NCI-H1694 treated with DMSO at 0.1 percent for 48 hours (cell line): ENCODE measurements around the gene POU2AF1.

ENCODE experiments used
- DNase-seq: peaks from one replicate; lab custom pipeline; 2025; lab: John Stamatoyannopoulos, UW

The POU2AF1 gene

GRCh38 chr11:111387363-111387762 is 8.3 kb upstream of the POU2AF1 start:
- DNase-seq = peak; percentile 42

DNA sequence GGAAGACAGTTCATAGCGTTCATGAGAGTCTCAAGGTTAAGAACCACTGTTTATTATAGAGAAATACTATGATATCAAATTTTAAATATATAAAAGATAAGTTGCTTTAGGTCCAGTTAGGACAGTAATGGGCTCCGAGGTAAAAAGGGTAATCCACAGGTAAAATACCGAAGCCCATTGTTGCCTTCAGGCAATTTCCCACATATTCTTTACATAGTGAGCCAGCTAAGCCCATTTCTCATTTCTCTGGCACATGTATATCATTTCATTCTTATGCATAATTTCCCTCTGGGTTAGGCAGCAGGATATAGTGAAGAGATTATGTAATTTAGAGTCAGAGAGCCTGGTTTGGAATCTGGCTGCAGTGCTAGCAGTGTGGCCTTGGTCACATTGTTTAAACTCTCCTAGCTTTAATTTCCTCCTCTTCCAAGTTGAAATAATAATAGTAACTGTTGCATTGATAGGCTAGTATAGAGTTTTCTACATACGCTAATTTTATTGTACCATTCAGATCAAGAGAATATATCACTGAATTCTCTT is 7.6 kb upstream of the POU2AF1 start:
- no peak for DNase-seq

DNA sequence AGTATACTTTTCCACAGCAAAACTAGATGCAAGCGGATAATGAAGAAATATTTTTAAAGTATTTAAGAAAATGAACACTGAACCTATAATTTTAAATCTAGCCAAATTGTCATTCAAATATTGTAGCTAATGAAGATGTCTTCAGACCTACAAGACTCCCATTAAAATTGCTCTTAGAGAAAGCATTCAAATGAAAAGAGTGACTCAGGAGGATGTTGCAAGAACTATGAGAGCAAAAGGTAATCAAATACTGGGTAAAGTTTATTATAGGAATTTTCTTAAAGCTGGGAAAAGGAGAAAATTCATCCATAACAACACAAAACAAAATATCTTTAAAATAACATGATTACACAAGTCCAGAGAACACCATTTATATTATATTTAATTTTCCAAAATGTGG is 5.4 kb upstream of the POU2AF1 start:
- DNase-seq = no peak

- no peak for DNase-seq
Observed at GRCh38 chr11:111382451-111382850, 3.4 kb upstream of the POU2AF1 start.

DNA sequence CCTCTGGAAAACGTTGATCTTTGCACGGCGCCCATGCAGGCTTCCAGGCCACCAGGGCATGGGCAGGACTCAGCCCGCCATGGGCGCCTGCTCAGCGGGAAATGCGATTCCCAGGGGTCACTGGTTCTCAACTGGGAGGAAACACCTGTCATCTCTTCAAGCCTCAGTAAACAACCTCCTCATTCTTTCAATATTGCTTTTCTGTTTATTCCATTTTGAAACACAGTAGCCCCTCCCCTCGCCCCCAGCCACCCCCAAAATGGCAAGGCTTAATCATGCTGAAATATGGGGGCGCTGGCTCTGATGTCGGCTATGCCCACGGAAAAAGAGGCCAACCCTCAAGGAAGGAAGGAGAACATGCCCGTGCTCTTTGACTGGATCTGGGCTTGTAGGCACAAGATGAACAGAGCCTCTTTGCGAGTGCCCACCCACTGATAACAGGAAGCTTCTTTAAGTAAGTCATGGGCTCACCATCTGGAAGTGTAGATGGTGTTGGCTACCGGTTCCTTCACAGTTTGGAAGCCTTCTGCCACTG is 594 bp upstream of the POU2AF1 start:
- no peak for DNase-seq

DNA sequence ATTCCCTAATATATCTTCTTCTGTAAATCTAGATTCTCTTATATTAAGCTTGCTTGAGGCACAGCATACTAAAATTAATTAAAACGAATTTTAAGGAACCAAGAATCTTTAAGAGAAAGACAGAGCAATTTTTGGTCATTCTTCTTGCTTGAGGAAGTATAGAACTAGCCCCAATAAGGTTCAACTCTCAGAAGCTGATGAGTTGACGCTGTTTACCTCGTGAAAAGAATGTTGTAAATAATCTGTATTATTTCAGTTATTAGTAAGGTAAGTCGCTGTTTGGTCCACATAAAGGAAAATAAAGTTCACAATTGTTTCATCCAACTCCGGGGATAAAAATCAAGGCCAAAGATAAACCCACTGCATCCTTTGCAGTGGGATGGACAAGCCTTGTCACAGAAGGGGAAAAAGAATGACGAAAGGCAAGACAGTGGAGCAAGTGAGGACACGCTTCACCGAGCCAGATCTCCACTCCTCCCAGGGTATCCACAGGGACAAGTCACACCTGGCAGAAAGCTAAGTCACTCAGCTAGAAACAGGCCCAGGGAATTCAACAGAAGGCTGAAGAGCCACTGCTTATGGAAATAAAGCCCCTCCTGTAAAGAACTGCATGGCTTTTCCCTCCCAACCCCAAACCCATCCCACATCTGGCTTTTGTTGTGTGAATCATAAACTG is 752 bp downstream of the POU2AF1 start:
- DNase-seq = no peak

DNA sequence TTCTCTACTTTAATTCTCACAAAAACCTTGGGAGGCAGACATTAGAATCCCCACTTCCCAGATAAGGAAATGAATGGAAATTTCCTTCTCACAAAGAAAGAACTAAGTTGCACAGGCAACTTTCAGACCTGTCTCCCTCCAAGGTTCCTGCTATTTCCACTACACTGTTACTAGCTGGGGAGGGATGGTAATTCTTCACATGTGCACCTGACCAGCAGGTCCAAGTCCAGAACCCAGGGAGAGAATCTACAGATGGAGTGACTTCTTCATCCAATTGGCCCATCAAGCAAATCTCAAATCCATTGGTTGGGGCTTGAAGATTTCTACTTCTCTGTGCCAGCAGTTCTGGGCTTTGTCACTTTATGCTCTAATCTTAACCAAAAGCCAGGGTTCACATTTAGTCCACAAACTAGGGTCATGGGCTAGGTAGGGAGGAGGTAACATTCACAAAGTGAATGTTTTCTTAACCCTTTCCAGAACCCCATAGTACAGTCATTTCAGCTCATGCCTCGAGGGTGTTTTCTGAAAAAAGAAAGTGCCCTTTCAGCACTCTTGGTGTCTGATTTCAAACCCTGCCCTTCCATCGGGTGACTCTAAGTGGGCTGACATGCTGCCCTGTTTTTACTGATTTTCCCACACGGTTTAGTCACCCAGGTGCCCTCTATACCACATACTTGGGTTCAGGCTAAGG is 2.7 kb downstream of the POU2AF1 start:
- no peak for DNase-seq

- no peak for DNase-seq
Observed at GRCh38 chr11:111373590-111373989, 5.5 kb downstream of the POU2AF1 start.

GRCh38 chr11:111372538-111372937 is 6.5 kb downstream of the POU2AF1 start:
- no peak for DNase-seq

GRCh38 chr11:111370902-111371578 is 8.0 kb downstream of the POU2AF1 start:
- DNase-seq = no peak

DNA sequence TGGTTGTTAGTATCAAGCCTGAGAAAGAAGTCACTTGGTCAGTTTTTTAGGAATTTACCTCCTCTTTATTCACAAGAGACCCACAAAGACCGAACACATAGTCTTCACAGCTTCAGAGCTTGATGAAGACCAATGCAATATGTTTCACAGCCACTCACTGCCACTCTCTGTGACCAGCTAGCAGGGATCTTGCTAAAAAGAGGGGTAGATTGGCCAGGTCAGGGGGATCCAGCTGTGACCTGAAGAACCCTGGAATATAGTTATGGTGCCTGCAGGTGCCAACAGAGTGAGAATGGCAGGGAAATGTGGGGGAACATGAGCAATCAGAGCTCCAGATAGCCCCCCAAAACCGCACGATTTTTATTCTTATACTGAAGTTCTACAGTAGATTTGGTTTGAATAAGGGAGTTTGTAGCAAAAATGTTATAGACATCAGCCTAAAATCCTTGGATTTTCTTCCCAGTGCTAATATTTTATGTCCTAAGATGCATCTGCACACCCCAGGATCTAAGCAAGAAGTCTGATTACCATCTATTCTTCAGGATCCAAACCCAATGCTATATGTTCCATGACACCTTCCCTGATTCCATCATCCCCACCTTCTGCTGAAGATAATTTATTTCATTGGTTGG is 8.7 kb downstream of the POU2AF1 start:
- no peak for DNase-seq

GRCh38 chr11:111368285-111368560 is 10.9 kb downstream of the POU2AF1 start:
- DNase-seq = no peak

DNA sequence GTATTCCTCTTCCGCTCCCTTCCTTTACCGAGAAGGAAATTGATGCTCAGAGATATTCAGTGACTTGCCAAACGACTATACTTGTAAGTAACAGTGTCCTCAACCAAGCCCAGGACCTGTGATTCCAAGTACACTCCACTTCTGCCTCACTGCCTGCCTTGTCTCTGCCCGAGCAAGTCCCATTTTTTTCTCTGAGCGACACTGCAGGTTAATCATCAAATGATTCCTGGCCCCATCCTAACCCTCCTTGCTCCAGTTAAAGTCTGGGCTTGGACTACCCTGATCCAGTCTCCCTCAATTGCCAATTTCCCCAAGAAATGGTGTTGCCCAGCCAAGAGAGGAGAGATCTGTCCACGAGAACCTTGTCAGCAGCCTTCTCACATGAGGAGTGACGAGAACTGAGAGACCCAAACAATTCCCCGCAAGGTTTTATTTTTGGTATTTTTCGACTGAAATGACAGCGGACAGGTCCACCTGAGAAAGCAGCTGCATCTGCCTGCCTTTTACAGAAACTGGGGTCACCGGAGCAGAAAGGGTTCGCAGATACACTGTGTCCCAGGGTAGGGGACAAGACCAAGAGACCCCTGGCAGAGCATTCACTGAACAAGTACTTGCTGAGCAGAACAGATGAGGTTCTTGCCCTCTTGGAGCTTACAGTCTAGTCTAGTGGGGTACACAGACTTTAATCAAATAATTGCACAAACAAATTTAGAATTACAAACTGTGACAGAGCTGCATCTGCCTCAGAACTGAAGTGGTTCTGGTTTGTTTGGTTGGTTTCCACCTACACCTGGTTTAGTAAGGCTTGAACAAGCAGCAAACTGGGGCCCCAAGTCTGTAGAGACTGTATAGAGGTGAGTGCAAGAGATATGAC is 11.4 kb downstream of the POU2AF1 start:
- DNase-seq = no peak

- DNase-seq = no peak
Observed at GRCh38 chr11:111366560-111367410, 12.3 kb downstream of the POU2AF1 start.

- no peak for DNase-seq
Observed at GRCh38 chr11:111365722-111366559, 13.1 kb downstream of the POU2AF1 start.

- DNase-seq = no peak
Observed at GRCh38 chr11:111364503-111364902, 14.6 kb downstream of the POU2AF1 start.

DNA sequence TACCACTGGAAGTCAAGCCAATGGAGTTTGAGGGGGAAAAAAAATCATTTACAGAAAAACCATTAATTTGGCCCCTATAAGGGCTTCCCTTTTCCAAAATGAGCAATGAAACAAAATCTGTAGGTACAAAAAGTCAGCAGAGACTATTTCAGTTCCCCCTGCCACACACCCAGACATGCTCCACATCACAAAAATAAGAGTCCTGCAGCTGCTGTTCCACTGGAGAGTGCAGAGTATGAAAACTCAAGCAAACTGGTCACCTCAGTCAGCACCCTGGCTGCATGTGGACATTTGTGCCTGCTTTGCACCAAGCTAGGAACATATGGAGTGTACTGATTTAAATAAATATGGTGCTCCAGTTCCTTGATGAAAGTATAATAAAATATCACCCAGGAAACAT is 15.1 kb downstream of the POU2AF1 start:
- DNase-seq = no peak

DNA sequence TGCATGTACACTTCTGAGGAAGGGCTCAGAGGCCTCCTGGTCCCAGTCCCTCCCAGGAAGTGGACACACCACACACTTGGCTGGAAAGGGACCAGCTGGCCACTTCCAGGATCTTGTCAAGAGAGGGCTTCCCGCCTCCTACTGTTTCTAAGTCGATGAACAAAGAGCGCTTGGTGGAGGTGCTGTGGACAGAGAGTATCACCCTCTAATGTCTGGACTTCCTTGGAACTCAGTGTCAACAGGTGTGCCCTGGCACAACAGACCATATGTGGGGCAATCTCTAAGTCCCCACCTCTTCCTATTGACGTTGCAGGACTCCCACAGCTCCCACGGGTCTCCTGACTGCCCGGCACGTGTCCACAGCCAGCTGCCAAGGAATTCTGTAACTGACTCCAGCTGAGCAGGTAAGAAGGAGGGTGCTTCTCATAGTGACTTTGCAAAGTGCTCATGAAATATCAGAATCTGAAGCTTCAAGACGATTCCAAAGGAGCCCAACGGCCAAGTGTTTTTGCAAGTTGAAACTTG is 16.1 kb downstream of the POU2AF1 start:
- DNase-seq = no peak

- DNase-seq = no peak
Observed at GRCh38 chr11:111361874-111362273, 17.2 kb downstream of the POU2AF1 start.
